HuH-7.5 (cell line): ENCODE results near the gene IL32.

Experiments used
- DNase-seq: peaks from one replicate; pipeline ENCODE4 v3.0.0; 2011; ENCODE audit warnings: low spot score

The IL32 gene

DNA sequence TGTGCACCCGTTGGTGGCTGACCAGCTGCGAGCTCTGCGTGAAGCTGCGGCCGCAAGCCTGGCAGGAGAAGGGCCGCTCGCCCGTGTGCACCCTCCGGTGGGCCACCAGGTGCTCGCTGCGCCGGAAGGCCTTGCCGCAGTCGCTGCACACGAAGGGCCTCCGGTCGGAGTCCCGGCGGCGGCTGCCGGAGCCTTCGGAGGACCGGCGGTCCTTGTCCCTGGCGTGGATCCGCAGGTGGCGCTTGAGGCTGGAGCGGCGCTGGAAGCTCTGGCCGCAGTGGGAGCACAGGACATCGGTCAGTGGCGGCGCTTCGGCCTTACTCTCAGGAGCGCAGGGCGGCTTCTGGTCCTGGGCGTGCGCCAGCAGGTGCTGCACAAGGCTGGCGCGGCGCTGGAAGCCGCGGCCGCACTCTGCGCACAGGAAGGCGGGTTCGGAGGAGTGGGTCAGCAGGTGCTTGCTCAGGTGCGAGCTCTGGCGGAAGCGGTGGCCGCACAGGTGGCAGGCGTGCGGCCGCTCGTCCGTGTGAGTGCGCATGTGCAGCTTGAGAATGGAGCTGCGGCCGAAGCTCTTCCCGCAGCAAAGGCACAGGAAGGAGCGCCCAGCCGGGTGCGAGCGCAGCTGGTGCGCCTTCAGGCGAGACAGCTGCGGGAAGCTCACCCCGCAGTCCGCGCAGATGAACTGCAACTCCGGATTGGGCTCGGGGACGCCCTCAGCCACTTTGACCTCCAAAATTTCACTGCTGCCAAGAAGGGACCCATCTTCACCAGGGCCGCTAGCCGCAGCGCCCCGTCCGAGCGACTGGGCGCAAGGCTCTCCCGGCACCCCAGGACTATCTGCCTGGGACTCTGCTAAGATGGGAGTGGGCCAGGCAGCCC is 24.5 kb downstream of the IL32 start:
- no peak for DNase-seq

DNA sequence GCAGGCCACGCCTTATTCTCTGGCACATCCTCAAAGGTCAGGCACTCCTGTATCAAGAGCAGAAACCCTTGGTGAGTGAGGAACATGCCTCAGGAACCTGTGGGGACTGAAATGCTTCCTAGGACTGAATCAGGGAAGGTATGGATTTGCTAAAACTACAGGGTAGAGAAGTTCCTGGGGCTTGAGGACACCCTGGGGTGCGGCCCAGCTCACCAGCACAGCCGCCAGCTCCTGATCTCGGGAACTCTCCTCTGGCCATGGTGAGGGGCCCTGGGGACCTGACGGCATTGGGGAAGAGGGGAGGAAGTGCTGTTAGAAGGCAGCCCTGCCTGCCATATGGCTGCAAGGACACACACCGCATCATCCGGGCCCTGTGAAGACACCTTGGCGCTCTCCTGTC is 26.1 kb downstream of the IL32 start:
- no peak for DNase-seq

DNA sequence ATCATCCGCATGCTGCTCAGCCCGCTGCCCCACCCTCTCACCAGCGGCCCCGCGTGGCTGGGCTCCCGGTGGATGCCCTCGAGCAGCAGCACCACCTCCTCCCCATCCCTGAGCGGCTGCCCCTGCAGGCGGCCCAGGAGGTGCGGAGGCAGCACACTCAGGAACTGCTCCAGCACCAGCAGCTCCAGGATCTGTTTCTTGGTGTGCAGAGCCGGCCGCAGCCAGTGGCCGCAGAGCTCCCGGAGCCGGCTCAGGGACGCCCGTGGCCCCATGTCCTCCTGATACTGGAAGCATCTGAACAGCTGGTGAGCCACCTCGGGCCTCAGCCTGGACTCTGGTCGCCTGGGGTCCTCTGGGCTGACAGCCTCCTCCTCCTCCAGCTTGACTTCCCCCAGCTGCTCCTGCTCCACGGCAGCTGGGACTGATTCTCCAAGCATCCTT is 27.1 kb downstream of the IL32 start:
- no peak for DNase-seq

DNA sequence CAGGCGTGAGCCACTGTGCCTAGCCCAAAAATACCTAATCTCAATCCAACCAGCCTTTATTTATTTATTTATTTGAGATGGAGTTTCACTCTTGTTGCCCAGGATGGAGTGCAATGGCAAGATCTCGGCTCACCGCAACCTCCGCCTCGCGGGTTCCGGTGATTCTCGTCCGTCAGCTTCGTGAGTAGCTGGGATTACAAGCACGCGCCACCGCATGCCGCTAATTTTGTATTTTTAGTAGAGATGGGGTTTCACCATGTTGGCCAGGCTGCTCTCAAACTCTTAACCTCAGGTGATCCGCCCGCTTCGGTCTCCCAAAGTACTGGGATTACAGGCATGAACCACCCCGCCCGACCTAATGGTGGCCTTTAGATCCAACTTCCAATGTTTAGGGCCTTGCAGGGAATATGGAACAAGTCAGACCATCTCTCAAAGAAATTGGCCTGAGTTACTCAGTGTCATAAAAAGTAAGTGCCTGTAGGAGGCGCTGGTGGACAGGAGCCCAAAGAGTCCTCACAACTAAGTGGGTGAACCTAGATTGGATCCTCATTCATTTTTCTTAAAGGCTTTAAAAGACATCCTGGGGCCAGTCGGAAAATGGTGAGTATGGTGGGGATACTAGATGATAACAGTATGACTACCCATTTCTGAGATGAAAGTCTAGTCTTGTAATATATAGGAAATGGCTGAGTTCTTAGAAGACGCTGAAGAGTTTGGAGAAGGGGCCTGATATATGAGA is 29.0 kb downstream of the IL32 start:
- DNase-seq, result peak; percentile 56

DNA sequence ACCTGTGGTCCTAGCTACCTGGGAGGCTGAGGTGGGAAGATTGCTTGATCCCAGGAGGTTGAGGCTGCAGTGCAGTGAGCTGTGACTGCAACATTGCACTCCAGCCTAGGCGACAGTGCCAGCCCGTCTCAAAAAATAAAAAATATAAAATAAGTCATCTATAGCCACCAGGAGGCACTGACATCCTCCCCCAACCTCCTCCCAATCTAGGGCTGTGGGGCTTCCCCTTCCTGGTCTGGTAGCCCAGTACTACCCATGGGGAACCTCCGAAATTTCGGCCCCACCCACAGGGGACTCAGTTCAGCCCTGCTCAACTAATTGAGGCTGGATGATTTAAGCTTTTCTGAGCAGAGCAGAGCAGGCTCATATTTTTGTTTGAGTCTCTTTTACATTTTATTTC is 30.4 kb downstream of the IL32 start:
- DNase-seq, result no peak

DNA sequence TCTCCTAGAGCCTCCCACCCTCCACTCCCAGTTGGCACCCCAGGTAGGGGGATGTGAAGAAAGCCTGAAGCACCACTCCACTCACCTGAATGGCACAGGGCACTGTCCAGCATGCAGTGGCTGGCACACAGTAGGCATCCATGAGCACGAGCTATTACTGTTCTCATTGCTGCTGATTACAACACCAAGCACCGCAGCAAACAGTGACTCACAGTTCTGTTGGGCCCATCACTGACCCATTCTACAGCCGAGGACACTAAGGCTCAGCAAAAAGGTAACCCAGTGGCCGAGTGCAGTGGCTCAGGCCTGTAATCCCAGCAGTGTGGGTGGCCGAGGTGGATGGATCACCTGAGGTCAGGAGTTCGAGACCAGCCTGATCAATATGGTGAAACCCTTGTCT is 30.9 kb downstream of the IL32 start:
- DNase-seq, result no peak

DNA sequence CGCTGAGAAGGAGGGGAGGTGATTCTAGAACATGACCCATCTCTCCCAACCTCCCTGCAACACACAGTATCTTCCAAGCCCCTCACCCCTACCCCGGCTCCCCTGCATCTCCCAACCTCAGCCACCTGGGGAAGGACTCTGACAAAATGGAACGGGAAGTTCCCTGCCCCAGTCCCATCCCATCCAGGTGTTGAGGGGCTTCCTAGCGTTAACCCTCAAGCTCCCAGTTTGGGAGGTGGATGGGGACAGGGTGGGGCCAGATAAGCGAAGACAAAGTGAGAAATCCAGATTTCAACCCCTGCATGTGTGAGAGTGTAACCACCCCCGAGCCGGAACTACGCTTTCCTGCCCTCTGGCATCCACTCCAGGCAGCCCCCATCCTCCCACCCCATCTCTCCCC is 31.8 kb downstream of the IL32 start:
- DNase-seq, result no peak

DNA sequence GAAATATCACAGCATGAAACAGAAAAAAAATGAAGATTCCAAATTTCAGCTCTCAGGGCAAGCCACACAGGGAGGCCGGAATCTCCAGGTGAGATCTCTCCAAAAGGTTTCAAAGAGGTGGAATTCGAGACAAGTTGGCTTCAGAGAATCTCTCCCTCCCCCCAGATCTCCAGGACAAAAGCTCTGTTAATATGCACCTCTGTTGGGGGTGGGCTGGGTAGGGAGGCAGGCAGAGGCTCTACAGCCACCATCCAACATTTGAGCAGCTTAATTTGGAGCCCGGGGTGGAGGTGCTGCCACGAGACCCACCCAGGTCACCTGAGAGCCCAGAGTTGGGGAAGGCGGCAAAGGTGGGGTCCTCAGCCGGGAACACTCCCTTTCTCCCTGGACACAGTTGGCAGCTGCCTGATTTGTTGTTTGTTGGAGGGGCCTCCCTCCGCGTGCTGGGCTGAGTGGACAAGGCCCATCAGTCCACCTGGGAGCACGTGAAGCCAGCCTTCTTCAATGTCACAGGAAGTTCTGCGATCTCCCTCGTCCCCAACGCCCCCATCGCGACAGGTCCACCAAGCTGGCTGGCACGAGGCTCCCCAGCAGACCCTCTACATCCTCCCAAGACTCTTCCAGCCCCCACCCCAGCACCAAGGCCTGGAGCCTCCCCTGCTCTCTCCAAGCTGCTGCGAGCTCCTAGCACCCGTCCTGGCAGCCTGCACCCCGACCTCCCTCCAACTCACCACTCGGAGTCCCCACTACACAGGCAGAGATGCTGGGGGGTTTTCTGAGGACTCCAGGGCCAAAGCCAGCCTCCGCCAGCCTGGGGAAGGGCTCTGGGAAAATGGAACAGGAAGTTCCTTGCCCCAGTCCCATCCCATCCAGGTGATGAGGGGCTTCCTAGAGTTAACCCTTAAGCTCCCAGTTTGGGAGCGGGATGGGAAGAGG is 33.3 kb downstream of the IL32 start, which contains the start of gene ZSCAN10:
TSS of gene ZSCAN10 (minus strand) at position 836 of the 936 bp plus-strand sequence. CDS start 6,357 bp downstream, outside the sequence.
- DNase-seq, result no peak

DNA sequence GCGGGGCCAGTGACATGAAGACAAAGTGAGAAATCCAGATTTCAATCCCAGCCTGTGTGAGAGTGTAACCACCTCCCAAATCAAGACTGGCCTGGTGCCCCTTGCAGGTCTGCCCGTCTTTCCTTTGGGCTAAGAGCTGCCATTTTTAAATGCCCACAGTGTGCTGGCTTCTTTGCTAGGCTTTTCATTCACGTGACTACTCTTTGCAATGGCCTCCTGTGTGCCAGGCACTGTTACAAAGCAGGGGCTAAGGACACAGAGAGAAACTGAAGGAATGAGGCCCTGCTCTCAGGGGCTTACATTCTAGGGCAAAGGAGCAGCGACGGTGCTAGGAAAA is 33.9 kb downstream of the IL32 start:
- DNase-seq, result no peak

DNA sequence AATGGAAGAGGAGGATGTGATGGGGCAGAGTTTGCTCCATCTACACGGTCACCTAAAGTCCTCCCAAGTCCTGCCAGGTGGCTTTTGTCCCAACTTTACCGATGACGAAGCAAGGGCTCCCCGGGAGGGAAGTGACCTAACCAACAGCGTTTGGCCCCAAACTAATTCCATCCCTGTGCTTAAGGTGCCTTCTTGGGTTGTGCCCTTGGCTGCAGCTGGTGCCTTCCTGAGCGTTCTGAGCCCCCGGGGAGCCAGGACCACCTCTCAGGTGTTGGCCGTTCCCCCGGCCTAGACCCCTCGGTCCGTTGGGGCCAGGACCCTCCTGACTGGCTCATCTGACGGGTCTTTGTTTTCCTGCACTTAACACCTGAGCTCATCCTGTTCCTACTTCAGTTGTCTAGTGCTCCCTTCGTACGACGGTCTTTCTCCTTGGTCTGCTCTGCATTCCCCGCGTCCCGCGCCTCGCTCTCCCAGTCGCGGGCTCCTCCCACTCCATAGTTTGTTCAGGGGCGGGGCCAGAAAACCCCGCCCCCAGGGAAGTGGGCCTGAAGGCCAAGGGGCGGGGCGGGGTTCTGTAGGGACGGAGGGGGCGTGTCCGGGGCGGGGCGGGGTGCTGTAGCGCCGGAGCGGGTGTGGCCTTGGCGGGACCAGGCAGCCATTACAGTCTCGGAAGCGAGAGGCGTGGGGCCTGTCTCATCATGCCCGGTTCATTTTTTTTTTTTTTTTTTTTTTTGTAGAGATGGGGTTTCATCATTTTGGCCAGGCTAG is 34.5 kb downstream of the IL32 start:
- peak; percentile 89 for DNase-seq

DNA sequence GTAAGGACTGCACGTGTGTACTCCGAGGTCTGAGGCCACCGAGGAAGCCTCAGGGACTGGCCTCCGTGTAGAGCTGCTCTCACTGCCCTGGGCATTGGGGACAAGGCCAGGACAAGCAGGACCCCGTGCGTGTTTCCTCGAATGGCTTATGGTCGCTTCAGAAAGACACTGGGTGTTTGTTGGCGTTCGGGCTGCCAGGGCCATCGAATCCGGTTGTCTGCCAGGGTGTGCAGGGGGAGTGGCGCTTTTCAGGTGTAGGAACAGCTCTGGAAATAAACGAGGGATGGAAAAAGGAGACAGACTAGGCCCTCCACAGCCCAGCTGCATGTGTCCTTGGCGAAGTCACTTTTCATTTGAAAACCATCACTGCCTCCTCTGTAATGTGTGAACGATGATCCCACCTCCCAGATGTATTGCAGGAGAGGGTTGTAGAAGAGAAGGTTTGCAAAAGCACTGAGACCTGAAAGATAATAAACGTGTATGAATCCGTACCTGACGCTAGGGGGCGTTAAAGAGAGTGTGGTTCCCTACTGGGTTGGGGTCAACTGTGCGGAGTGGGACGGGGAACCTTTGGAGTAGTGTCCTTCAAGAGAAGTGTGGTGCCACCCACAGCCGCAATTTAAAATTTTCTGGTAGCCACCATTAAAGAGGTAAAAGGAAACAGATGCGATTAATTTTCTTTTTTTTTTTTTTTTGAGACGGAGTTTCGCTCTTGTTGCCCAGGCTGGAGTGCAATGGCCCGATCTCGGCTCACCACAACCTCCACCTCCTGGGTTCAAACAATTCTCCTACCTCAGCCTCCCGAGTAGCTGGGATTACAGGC is 35.8 kb downstream of the IL32 start:
- DNase-seq, result peak; percentile 66

DNA sequence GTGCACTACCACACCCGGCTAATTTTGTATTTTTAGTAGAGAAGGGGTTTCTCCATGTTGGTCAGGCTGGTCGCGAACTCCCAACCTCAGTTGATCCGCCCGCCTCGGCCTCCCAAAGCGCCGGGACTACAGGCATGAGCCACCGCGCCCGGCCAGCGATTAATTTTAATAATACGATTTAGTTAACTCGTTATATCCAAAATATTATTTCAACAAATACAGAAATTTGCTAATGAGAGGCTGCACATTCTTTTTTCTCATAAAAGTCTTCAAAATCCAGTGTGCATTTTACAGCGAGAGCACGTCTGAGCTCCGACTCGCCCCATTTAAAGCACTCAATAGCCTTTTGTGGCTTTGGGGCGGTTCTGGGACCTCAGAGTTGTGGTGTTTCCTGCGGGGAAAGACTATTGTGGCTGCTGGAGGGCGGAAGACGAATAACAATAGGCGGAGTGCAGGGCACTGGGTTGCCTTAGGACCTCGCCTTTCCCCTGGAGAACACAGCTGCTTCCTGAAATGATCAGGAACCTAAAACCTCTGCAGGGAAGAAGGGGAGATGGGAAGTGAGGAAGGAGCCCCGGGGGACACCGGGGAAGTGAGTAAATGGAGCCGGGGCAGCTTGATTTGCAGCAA is 36.5 kb downstream of the IL32 start:
- DNase-seq, result no peak

DNA sequence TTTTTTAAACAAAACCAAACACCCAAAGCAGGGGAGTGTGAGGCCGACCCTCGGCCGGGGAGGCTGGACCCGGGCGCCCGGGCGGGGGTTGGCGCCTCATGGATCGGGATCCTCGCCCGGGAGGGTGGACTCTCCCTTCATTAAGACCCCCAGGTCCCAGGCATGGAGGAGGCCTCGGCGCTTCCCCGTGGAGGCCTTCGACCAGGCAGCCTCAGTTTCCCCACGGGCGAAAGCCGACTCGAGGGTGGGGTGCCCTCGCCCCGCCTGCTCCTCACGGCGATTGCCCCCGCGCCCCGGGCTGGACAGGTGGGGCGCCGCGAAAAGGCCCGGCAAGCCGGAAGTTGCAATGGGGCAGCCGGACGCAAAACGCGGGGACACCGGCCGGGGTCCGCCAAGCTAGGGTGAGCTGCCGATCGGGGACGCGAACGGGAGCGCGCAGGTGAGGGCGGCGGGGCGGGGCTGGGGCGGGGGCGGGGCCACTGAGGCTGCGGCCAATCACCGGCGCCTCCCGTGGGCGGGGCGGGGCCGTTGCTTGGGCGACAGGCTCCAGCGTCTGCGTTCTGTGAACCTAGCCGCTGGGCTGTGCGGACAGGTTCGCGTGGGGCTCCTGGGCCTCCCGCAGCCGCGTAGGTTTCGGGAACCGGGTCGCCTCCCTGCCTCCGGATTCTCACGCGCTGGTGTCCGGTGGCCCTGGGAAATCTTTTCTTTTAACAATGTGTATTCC is 40.9 kb downstream of the IL32 start:
- DNase-seq, result peak; percentile 90

DNA sequence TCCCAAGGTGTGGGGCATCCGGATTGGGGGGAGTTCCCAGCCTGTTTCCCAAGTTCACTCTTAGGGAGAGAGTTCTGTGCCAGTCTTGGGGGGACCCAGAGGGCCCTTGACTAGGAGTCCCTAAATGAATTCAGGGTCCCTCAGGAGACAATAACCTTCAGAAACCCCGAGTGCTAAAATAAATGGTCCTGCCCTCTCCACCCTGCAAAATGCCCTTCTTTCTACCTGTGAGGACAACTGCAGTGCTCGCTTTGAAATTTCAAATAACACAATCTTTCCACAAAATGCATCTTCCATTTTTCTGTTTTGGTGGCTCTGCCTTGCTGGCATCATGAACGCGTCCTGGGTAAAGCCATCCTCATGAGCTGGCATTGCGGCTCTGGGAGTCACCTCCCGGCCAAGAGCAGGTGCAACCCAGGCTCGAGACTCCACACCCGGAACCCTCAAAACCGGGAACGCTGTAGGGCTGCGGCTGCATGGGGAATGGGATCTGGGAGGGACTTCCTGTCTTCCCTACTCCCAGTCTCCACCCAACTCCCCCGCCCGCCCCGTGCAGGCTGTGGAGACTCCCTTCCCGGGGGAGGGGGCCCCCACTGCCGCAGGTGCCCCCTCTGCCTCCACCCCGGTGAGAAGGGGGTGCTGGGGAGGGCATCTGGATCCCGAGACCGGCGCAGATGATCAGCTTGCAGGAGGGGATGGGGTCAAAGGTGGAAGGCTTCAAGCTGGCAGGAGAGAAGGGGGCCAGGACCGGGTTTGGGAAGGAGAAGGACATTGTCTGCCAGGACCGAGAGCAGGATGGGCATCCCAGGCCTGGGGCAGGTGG is 46.8 kb downstream of the IL32 start, which contains the start of gene ZNF205:
TSS of gene ZNF205 (plus strand) at position 529 of the 823 bp plus-strand sequence. CDS start 845 bp downstream, outside the sequence.
- DNase-seq, result peak; percentile 92

DNA sequence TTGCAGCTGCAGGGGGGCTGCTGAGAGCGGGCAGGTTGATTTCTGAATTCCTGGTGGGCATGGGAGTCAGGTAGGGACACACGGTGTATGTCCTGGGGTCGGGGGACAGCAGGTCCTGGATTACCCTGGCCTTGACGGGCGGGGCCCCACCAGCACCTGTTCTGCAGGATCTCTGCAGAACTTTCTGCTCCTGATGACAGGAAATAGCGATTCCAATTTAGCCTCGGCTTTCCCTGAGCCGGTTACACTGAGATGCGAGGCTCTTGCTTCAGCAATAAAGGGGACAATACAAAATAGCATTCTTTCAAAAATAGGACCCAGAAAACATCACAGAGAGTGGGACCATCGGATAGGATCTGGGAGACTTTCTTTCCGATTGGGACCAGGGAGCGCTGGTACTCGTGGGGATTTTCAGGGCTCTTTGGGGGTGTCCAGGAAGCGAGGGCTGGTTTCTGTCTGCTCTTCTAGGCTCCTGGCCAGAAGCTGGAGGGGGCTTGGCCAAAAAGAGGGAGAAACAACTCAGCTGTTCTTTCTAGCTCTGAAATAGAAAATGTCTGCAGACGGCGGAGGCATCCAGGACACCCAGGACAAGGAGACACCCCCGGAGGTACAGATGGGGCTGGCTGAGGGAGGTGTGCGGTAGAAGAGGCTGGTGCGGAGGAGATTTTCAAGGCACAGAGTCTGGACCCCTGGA is 47.6 kb downstream of the IL32 start:
- no peak for DNase-seq

DNA sequence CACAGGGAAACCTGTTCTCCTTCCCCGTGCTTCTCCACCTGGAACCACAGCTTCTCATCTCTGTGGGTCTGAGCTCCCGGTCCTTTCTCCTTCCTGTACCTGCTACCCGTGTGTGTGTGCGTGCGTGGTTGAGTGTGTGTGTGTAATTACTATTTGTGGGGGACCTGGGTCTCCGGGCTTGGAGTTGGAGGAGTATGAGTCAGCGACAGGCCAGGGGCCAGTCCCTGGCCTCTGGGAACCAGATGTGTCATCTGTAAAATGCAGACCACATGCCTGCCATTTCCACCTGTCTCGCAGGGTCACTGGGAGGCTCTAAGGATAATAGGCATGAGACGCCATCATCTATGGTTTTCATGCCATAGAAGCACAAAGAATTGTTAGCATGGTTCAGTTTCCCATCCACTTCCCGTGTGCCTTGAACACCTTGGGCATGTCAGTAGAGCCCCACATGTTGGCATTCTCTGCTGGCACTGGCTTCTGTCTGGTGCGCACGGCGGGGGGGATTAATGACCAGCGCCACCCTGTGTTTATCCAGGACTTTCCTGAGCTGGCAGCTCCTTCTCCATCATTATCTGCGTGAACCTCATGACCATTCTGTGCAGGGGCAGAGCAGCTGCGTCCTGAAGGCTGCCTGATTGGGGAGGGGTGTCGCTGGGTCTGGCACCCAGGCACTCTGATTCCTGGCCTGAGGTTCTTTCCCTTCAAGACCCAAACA is 48.5 kb downstream of the IL32 start:
- no peak for DNase-seq

DNA sequence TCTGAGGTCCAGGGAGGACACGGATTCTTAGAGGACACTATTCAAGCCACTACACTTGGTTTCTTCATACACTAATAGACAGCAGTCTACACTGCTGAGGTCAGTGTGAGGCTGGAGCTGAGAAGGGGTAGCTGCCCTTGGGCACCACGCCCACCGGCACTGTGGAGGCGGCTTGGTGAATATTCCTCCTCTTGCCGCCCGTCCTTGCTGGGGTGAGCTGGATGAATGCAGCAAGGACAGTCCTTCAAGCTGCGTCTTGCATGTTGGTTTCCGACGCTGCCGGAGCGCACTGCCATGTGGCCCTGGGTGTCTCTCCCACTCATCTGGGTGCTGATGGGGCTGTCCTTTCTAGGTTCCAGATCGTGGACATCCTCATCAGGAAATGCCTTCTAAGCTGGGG is 49.6 kb downstream of the IL32 start:
- no peak for DNase-seq
